ENCODE results near the gene ALG1. TPM values are rescaled to one million over a fixed set of nuclear protein-coding genes. Genes with fewer than 3 reads are reported as not detected.
"Not testable (repeated sequence)": the region's sequence is repeated elsewhere in the genome, so short reads cannot be mapped to it uniquely, and the experiment has no call there.

Gene ALG1
- total and polyA plus RNA-seq, 7 experiments from 2014 or later, result 12.9 to 29.1 (median 22.1) TPM

DNA sequence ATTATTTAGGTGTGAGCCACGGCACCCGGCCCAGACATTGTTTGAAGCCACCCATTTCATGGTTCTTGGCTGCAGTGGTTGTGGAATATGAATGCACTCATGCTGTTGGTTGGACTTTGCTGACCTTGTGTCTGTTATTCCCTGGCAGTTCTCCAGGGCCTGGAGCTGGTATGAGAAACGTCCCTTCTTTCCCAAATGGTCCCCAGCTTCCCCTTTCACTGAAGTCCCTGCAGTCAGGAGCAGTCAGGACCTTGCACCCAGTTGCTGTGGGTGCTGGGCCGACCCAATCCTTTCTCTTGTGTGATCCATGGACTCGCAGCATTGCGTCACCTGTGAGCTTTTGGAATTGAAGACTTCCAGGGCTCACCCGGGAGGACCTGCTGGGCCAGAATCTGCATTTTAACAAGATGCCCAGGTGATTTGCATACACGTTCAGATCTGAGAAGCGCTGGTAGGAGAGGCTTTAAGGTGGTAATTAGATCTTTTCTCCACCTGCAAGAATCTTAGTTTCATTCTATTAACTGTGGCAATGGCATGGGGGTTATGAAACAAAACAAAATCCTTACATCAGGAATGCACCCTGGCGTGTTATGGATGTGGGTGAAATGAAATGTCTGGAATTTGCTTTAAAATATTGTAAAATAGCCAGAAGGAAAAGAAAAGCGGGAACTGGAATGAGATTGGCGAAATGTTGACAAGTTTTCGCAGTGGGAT is 63.3 kb downstream of the ALG1 start:
- H3K27ac ChIP-seq (ENCODE audit: low read depth, low read length); CTCF ChIA-PET: not testable (repeated sequence)

More for the DNA sequence above, 63.3 kb downstream of the ALG1 start:
- H3K9me3 ChIP-seq (ENCODE audit: control insufficient read depth in 2 of 3, low read length in 3 of 3); H3K4me3 Mint-ChIP-seq; H3K36me3 Mint-ChIP-seq; H3K4me1 ChIP-seq (ENCODE audit: control insufficient read depth in 2 of 2, insufficient read depth in 2 of 2, low read length in 2 of 2); H3K4me3 ChIP-seq (ENCODE audit: low read length); H3K4me1 Mint-ChIP-seq; H3K9me3 Mint-ChIP-seq; intact Hi-C loops (cut with micrococcal nuclease); H3K27ac Mint-ChIP-seq; H3K36me3 ChIP-seq (ENCODE audit: control insufficient read depth in 2 of 3, insufficient read depth in 3 of 3, low read length in 3 of 3); H3K27me3 ChIP-seq (ENCODE audit: control insufficient read depth in 2 of 2, insufficient read depth in 2 of 2, low read length in 2 of 2); ATAC-seq; POLR2A ChIA-PET; DNase-seq: not testable (repeated sequence)
- H3K27me3 Mint-ChIP-seq, result peaks cover 20 to 59% (median 35%) of the 10 kb centered on the region in 5 donors

Other genes starting within 250 kb of the ALG1 start
- gene GLYR1, start 224.6 kb upstream of the ALG1 start, total RNA-seq, result 100 to 1,000 TPM in 4 of 5 experiments, 10 to 100 TPM in 1; 98.7 to 122 (median 108) TPM
- 10 to 100 TPM; 32.0 to 44.9 TPM for gene GLYR1, start 224.6 kb upstream of the ALG1 start, polyA plus RNA-seq
- gene UBN1, start 224.4 kb upstream of the ALG1 start, total RNA-seq, result 10 to 100 TPM; 39.5 to 58.7 (median 42.4) TPM
- 10 to 100 TPM; 11.0 to 18.4 TPM for gene UBN1, start 224.4 kb upstream of the ALG1 start, polyA plus RNA-seq
- gene PPL, start 134.7 kb upstream of the ALG1 start, total RNA-seq, result not detected
- gene PPL, start 134.7 kb upstream of the ALG1 start, polyA plus RNA-seq, result under 1 TPM; 0.15 to 0.47 TPM
- 1 to 10 TPM in 1 of 5 experiments, under 1 TPM in 1, not detected in 3; 0.21 to 1.0 TPM for gene SEC14L5, start 113.5 kb upstream of the ALG1 start, total RNA-seq
- gene SEC14L5, start 113.5 kb upstream of the ALG1 start, polyA plus RNA-seq, result not detected
- gene NAGPA, start 37.9 kb upstream of the ALG1 start, total RNA-seq, result 10 to 100 TPM; 17.8 to 39.5 (median 34.1) TPM
- gene NAGPA, start 37.9 kb upstream of the ALG1 start, polyA plus RNA-seq, result 10 to 100 TPM; 23.3 to 42.9 TPM
- gene C16orf89, start 5.9 kb upstream of the ALG1 start, total RNA-seq, result not detected
- not detected for gene C16orf89, start 5.9 kb upstream of the ALG1 start, polyA plus RNA-seq
- gene EEF2KMT, start 26.0 kb downstream of the ALG1 start, total RNA-seq, result 10 to 100 TPM in 3 of 5 experiments, 1 to 10 TPM in 2; 5.5 to 14.1 (median 11.3) TPM
- 10 to 100 TPM; 10.7 to 18.5 TPM for gene EEF2KMT, start 26.0 kb downstream of the ALG1 start, polyA plus RNA-seq